HUES6 (cell line): ENCODE measurements around the gene GZMH.
"Not testable (repeated sequence)": the region's sequence is repeated elsewhere in the genome, so short reads cannot be mapped to it uniquely, and the experiment has no call there.

ENCODE experiments used
- H3K27ac ChIP-seq: 2 replicates; pipeline ENCODE4 v1.7.0; 2013; ENCODE audit warnings: low read depth, mild to moderate bottlenecking, low read length, inconsistent platforms
- H3K27me3 ChIP-seq: 2 replicates; pipeline ENCODE4 v1.6.1; 2013; ENCODE audit warnings: low read length; ENCODE audit not compliant: control insufficient read depth, insufficient read depth
- H3K36me3 ChIP-seq: 2 replicates; pipeline ENCODE4 v1.6.1; 2013; ENCODE audit warnings: low read length; ENCODE audit not compliant: control insufficient read depth, insufficient read depth
- H3K4me1 ChIP-seq: 2 replicates; pipeline ENCODE4 v1.6.1; 2013; ENCODE audit warnings: low read length; ENCODE audit not compliant: control insufficient read depth, insufficient read depth
- H3K4me3 ChIP-seq: 2 replicates; pipeline ENCODE4 v1.5.1; 2013; ENCODE audit warnings: low read depth, low read length
- H3K9ac ChIP-seq: one replicate; pipeline ENCODE4 v1.6.1; 2013; ENCODE audit warnings: mild to moderate bottlenecking, low read length
- H3K9me3 ChIP-seq: 2 replicates; pipeline ENCODE4 v1.6.1; 2013; ENCODE audit warnings: low read depth, low read length; ENCODE audit not compliant: control insufficient read depth, insufficient read depth

Gene GZMH

GRCh38 chr14:24609655-24610344 is at the start of gene GZMH:
Gene GZMH (minus strand): TSS chr14:24609685. CDS start chr14:24609613, 72 bp downstream.
- H3K9ac ChIP-seq = no peak within 1 kb of the TSS
- no peak within 1 kb of the TSS for H3K27ac ChIP-seq
- H3K9me3 ChIP-seq = no peaks in the 10 kb centered on the region
- no peaks in the 10 kb centered on the region for H3K27me3 ChIP-seq
- H3K36me3 ChIP-seq = no peaks in the 10 kb centered on the region
- H3K4me1 ChIP-seq = no peaks in the 10 kb centered on the region
- H3K4me3 ChIP-seq = no peak within 1 kb of the TSS

GRCh38 chr14:24648361-24648760 is 38.9 kb upstream of the GZMH start:
- H3K27me3 ChIP-seq, H3K4me1 ChIP-seq, H3K9ac ChIP-seq, H3K4me3 ChIP-seq, H3K9me3 ChIP-seq, H3K36me3 ChIP-seq, H3K27ac ChIP-seq: not testable (repeated sequence)

GRCh38 chr14:24639905-24640304 is 30.4 kb upstream of the GZMH start:
- H3K27me3 ChIP-seq = no peaks in the 10 kb centered on the region
- H3K9ac ChIP-seq = no peak overlapping the region
- no peak overlapping the region for H3K4me3 ChIP-seq
- no peaks in the 10 kb centered on the region for H3K4me1 ChIP-seq
- H3K9me3 ChIP-seq = no peaks in the 10 kb centered on the region
- H3K27ac ChIP-seq = no peak overlapping the region
- H3K36me3 ChIP-seq = no peaks in the 10 kb centered on the region

DNA sequence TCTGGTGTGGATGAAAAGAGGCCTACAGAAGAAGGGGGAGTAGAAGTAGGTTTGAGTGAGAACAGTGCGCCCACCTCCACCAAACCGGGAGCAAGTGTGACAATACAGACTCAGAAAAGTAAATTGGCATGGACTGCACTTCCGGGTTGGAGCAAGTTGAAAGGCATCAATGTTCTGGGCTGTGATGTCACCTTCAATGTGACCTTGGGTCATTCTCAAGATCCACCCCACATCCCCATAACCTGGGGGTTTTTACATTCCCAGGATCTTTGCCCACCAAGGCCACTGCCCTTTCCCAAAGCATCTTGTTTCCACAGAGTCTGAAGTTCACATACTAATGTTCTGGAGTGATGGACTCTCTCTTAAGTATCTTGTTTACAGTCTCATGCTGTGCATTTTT is 29.8 kb upstream of the GZMH start:
- Histone ChIP-seq H3K4me3 (no peak overlapping the region), H3K4me1 (no peaks in the 10 kb centered on the region), H3K9ac (no peak overlapping the region), H3K27me3 (no peaks in the 10 kb centered on the region), H3K36me3 (no peaks in the 10 kb centered on the region), H3K9me3 (no peaks in the 10 kb centered on the region), H3K27ac (no peak overlapping the region)

DNA sequence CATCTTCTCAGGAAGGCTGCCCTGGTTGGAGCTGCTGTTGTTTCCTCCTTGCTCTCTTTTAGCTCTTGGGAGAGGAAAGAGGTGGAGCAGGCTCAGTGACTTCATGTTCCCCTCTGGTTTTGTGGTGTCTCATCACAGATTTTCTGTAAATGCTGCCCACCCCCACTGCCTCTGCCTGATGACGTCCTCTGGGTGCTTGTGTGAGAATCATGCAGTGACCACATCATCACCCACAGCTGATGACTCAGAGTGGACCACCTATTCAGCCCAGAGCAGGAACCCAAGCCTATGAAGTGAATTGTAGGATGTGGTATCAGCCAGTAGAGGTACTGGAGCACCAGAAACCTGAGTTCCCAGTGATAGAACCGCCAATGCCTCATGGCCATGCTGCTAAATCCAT is 24.7 kb upstream of the GZMH start, which contains the start of gene GZMB:
TSS of gene GZMB (minus strand) at position 33 of the 400 bp plus-strand sequence. CDS start at position 3, 30 bp downstream.
- Histone ChIP-seq H3K4me1 (no peaks in the 10 kb centered on the region), H3K9me3 (no peaks in the 10 kb centered on the region), H3K27me3 (no peaks in the 10 kb centered on the region), H3K36me3 (no peaks in the 10 kb centered on the region), H3K27ac (no peak within 1 kb of the TSS), H3K4me3 (no peak within 1 kb of the TSS), H3K9ac (no peak within 1 kb of the TSS)

DNA sequence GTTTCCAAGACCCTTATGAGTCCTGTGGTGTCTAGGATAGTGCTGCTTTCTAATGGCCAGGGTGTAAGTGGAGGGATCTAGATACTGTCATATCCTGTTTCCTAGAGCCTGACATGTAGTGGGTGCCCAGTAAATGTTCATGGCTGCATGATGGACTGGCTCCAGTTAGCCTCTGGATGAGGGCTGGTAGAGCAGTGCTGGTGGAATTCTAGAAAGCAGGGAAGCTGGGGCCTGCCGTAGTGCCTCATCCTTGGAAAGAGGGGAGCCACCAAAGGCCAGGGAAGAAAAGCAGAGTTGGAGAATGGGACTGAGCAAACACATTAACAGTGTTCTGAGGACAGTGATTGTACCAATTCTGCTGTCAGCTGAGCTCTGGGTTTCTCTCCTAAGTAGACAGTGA is 23.9 kb upstream of the GZMH start:
- no peaks in the 10 kb centered on the region for H3K9me3 ChIP-seq
- H3K27ac ChIP-seq = no peak overlapping the region
- no peak overlapping the region for H3K9ac ChIP-seq
- no peaks in the 10 kb centered on the region for H3K36me3 ChIP-seq
- H3K4me3 ChIP-seq = no peak overlapping the region
- no peaks in the 10 kb centered on the region for H3K27me3 ChIP-seq
- H3K4me1 ChIP-seq = no peaks in the 10 kb centered on the region

- H3K9me3 ChIP-seq = no peaks in the 10 kb centered on the region
Observed at GRCh38 chr14:24632761-24633160, 23.3 kb upstream of the GZMH start.

GRCh38 chr14:24632336-24632735 is 22.9 kb upstream of the GZMH start:
- no peak overlapping the region for H3K27ac ChIP-seq
- no peak overlapping the region for H3K4me3 ChIP-seq
- H3K9me3 ChIP-seq = no peaks in the 10 kb centered on the region
- H3K36me3 ChIP-seq = no peaks in the 10 kb centered on the region
- H3K9ac ChIP-seq = no peak overlapping the region
- no peaks in the 10 kb centered on the region for H3K27me3 ChIP-seq
- no peaks in the 10 kb centered on the region for H3K4me1 ChIP-seq

More at GRCh38 chr14:24632761-24633160, 23.3 kb upstream of the GZMH start:
- H3K36me3 ChIP-seq = no peaks in the 10 kb centered on the region
- no peak overlapping the region for H3K9ac ChIP-seq
- H3K27me3 ChIP-seq = no peaks in the 10 kb centered on the region
- H3K4me1 ChIP-seq = no peaks in the 10 kb centered on the region
- H3K27ac ChIP-seq = no peak overlapping the region
- H3K4me3 ChIP-seq = no peak overlapping the region

- no peaks in the 10 kb centered on the region for H3K36me3 ChIP-seq
- no peaks in the 10 kb centered on the region for H3K9me3 ChIP-seq
- no peaks in the 10 kb centered on the region for H3K4me1 ChIP-seq
- no peak overlapping the region for H3K4me3 ChIP-seq
- H3K27me3 ChIP-seq = no peaks in the 10 kb centered on the region
- H3K9ac ChIP-seq = no peak overlapping the region
- no peak overlapping the region for H3K27ac ChIP-seq
Observed at GRCh38 chr14:24631749-24632335, 22.4 kb upstream of the GZMH start.

DNA sequence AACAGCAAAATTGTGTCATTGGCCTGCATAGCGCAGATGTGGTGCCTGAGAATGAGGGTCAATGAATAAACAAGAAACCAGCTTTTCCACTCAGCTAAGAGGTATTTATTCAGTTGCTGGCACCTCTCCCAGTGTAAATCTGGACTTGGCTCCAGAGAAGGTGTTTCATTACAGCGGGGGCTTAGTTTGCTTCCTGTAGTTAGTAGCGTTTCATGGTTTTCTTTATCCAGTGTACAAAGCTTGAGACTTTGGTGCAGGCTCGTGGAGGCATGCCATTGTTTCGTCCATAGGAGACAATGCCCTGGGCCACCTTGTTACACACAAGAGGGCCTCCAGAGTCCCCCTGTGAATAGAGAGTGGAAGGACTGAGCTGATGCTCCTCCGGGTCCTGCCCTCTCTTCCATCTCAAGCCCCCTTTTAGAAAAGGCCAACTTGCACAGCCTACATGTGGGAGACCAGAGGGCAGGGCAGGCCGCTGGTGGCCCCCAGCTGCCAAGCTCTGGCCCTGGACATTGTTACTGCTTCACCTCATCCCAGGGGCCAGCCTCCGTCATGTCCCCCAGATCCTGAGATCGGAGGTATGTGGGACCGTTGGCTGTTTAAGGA is 21.5 kb upstream of the GZMH start:
- Histone ChIP-seq H3K36me3 (no peaks in the 10 kb centered on the region), H3K4me3 (no peak overlapping the region), H3K4me1 (no peaks in the 10 kb centered on the region), H3K27me3 (no peaks in the 10 kb centered on the region), H3K9ac (no peak overlapping the region), H3K27ac (no peak overlapping the region), H3K9me3 (no peaks in the 10 kb centered on the region)

GRCh38 chr14:24630087-24630871 is 20.8 kb upstream of the GZMH start:
- H3K27ac ChIP-seq = no peak overlapping the region
- no peak overlapping the region for H3K4me3 ChIP-seq
- H3K9me3 ChIP-seq = no peaks in the 10 kb centered on the region
- no peaks in the 10 kb centered on the region for H3K36me3 ChIP-seq
- no peak overlapping the region for H3K9ac ChIP-seq
- no peaks in the 10 kb centered on the region for H3K27me3 ChIP-seq
- no peaks in the 10 kb centered on the region for H3K4me1 ChIP-seq
